ENCODE results near the gene TGFBR3. TPM values are rescaled to one million over a fixed set of nuclear protein-coding genes. Genes with fewer than 3 reads are reported as not detected.

The TGFBR3 gene
- total and polyA plus RNA-seq, 2 experiments from 2014 or later = 46.8 to 68.3 TPM

- H3K79me2 ChIP-seq = peaks cover 36% of the 10 kb centered on the region
- H3K27ac ChIP-seq = no peak overlapping the region
- H3K4me2 ChIP-seq = no peak overlapping the region
- H3K4me1 ChIP-seq (ENCODE audit: insufficient read depth) = peaks cover 15% of the 10 kb centered on the region
- H3K9me2 ChIP-seq (replicated peaks; ENCODE audit: insufficient read depth) = no peaks in the 10 kb centered on the region
- 89% methylated on average over 7 of the region's 7 CpGs for WGBS (ENCODE audit: low lambda C conversion rate, missing lambda C conversion rate)
- TF ChIP-seq EZH2phosphoT487 (IDR thresholded peaks at IDR 0.05; ENCODE audit: low read depth, severe bottlenecking, unreplicated experiment) = no peak
- TF ChIP-seq CTCF (IDR thresholded peaks at IDR 0.05; ENCODE audit: poor library complexity) = no peak
- TF ChIP-seq EZH2 (IDR thresholded peaks at IDR 0.05; ENCODE audit: borderline replicate concordance) = no peak
- no peaks in the 10 kb centered on the region for H3K27me3 ChIP-seq
- H3K36me3 ChIP-seq (replicated peaks; ENCODE audit: insufficient read depth, low read depth) = no peaks in the 10 kb centered on the region
- H4K20me1 ChIP-seq (ENCODE audit: insufficient read depth, poor library complexity, severe bottlenecking) = no peaks in the 10 kb centered on the region
- no peak overlapping the region for H2AFZ ChIP-seq
- H3K9me3 ChIP-seq (ENCODE audit: low read depth) = no peaks in the 10 kb centered on the region
- DNase-seq (ENCODE audit: low spot score) = no peak
- no peak overlapping the region for H3K4me3 ChIP-seq
These were observed 72.1 kb downstream of the TGFBR3 start for GRCh38 chr1:91813813-91814212.

- Histone ChIP-seq H4K20me1 (ENCODE audit: insufficient read depth, poor library complexity, severe bottlenecking) (no peaks in the 10 kb centered on the region), H3K27me3 (no peaks in the 10 kb centered on the region), H3K9me2 (replicated peaks; ENCODE audit: insufficient read depth) (no peaks in the 10 kb centered on the region), H3K27ac (no peak overlapping the region), H3K36me3 (replicated peaks; ENCODE audit: insufficient read depth, low read depth) (no peaks in the 10 kb centered on the region), H3K9me3 (ENCODE audit: low read depth) (no peaks in the 10 kb centered on the region), H2AFZ (no peak overlapping the region), H3K4me1 (ENCODE audit: insufficient read depth) (no peaks in the 10 kb centered on the region), H3K4me3 (no peak overlapping the region), H3K4me2 (no peak overlapping the region), H3K79me2 (peaks cover 44% of the 10 kb centered on the region)
- no peak for DNase-seq (ENCODE audit: low spot score)
- WGBS (ENCODE audit: low lambda C conversion rate, missing lambda C conversion rate) = 76% methylated on average over 3 of the region's 3 CpGs
- TF ChIP-seq CTCF (IDR thresholded peaks at IDR 0.05; ENCODE audit: poor library complexity) (no peak), EZH2phosphoT487 (IDR thresholded peaks at IDR 0.05; ENCODE audit: low read depth, severe bottlenecking, unreplicated experiment) (no peak), EZH2 (IDR thresholded peaks at IDR 0.05; ENCODE audit: borderline replicate concordance) (no peak)
These were observed 74.5 kb downstream of the TGFBR3 start for GRCh38 chr1:91811363-91812025.

- H2AFZ ChIP-seq = no peak overlapping the region
- H3K36me3 ChIP-seq (replicated peaks; ENCODE audit: insufficient read depth, low read depth) = no peaks in the 10 kb centered on the region
- no peak for DNase-seq (ENCODE audit: low spot score)
- no peaks in the 10 kb centered on the region for H3K9me3 ChIP-seq (ENCODE audit: low read depth)
- H3K27me3 ChIP-seq = no peaks in the 10 kb centered on the region
- peaks cover 13% of the 10 kb centered on the region for H3K4me1 ChIP-seq (ENCODE audit: insufficient read depth)
- H3K27ac ChIP-seq = no peak overlapping the region
- TF ChIP-seq CTCF (IDR thresholded peaks at IDR 0.05; ENCODE audit: poor library complexity) (no peak), EZH2 (IDR thresholded peaks at IDR 0.05; ENCODE audit: borderline replicate concordance) (no peak), EZH2phosphoT487 (IDR thresholded peaks at IDR 0.05; ENCODE audit: low read depth, severe bottlenecking, unreplicated experiment) (no peak)
- whole genome bisulfite sequencing (ENCODE audit: low lambda C conversion rate, missing lambda C conversion rate) = 87% methylated on average over 3 of the region's 3 CpGs
- peaks cover 50% of the 10 kb centered on the region for H3K79me2 ChIP-seq
- no peaks in the 10 kb centered on the region for H3K9me2 ChIP-seq (replicated peaks; ENCODE audit: insufficient read depth)
- no peak overlapping the region for H3K4me2 ChIP-seq
- no peaks in the 10 kb centered on the region for H4K20me1 ChIP-seq (ENCODE audit: insufficient read depth, poor library complexity, severe bottlenecking)
- H3K4me3 ChIP-seq = no peak overlapping the region
These were observed 76.6 kb downstream of the TGFBR3 start for GRCh38 chr1:91809317-91809716.
